H1 (cell line): ENCODE results near the gene SBF2.

Experiments
- CHD2 ChIP-seq: IDR thresholded peaks from 2 replicates; pipeline ENCODE4 v1.6.1; 2012; ENCODE audit warnings: low read length, improper control_type of control experiment
- RBBP5 ChIP-seq: IDR thresholded peaks from 2 replicates; pipeline ENCODE4 v1.7.1; 2012; ENCODE audit warnings: low read depth, mild to moderate bottlenecking, inconsistent platforms, low read length, moderate library complexity, borderline replicate concordance
- YY1 ChIP-seq: IDR thresholded peaks from 2 replicates; pipeline ENCODE4 v1.6.1; 2011; ENCODE audit warnings: low read depth, mild to moderate bottlenecking, low read length
- TF ChIP-seq, protein P1 (sequence below), 3 experiments: IDR thresholded peaks; 1 replicate in 2 of 3; 2 replicates in 1 of 3; pipeline versions ENCODE4 v1.5.1 to v1.6.1; 2011; ENCODE audit warnings: low read length in 3 of 3, mild to moderate bottlenecking in 3 of 3, inconsistent platforms in 2 of 3, low read depth in 1 of 3, moderate library complexity in 1 of 3; ENCODE audit not compliant: insufficient read depth in 1 of 3; ENCODE audit errors: control extremely low read depth in 1 of 3
- TF ChIP-seq, protein P2 (sequence below): IDR thresholded peaks from 2 replicates; pipeline ENCODE4 v1.6.1; 2011; ENCODE audit warnings: low read length, improper control_type of control experiment

DNA sequence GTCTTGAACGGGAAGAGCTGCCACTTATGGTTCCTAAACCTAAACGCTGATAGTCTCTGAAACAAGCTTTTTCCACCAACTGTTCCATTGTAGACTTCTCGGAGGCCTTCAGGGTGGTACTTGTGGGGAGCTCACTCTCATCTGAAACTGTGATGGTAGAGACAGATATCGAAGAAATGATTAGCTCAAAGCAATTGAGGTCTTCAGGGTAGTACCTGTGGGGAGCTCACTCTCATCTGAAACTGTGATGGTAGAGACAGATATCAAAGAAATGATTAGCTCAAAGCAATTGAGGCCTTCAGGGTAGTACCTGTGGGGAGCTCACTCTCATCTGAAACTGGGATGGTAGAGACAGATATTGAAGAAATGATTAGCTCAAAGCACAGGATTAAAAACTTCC, 454.5 kb downstream of the SBF2 start:
- TF ChIP-seq, protein P1, sequence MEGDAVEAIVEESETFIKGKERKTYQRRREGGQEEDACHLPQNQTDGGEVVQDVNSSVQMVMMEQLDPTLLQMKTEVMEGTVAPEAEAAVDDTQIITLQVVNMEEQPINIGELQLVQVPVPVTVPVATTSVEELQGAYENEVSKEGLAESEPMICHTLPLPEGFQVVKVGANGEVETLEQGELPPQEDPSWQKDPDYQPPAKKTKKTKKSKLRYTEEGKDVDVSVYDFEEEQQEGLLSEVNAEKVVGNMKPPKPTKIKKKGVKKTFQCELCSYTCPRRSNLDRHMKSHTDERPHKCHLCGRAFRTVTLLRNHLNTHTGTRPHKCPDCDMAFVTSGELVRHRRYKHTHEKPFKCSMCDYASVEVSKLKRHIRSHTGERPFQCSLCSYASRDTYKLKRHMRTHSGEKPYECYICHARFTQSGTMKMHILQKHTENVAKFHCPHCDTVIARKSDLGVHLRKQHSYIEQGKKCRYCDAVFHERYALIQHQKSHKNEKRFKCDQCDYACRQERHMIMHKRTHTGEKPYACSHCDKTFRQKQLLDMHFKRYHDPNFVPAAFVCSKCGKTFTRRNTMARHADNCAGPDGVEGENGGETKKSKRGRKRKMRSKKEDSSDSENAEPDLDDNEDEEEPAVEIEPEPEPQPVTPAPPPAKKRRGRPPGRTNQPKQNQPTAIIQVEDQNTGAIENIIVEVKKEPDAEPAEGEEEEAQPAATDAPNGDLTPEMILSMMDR (IDR thresholded peaks at IDR 0.05; ENCODE audit: control extremely low read depth in 1 of 3, insufficient read depth in 1 of 3, low read depth in 1 of 3, low read length in 3 of 3), result no peak
- TF ChIP-seq YY1 (no peak), RBBP5 (no peak), CHD2 (no peak)
- TF ChIP-seq, protein P2, sequence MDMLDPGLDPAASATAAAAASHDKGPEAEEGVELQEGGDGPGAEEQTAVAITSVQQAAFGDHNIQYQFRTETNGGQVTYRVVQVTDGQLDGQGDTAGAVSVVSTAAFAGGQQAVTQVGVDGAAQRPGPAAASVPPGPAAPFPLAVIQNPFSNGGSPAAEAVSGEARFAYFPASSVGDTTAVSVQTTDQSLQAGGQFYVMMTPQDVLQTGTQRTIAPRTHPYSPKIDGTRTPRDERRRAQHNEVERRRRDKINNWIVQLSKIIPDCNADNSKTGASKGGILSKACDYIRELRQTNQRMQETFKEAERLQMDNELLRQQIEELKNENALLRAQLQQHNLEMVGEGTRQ, result no peak
